Fibroblast of lung (primary cell): Measurements from ENCODE around the gene BUB1B. TPM values are rescaled to one million over a fixed set of nuclear protein-coding genes. Genes with fewer than 3 reads are reported as not detected.

Source experiments
- DNase-seq, 2 donors: peaks; one replicate each; pipeline versions ENCODE4 v3.0.0 to v3.0.0-alpha.2; 2010; ENCODE audit warnings: low read depth in 2 of 2
- H2AFZ ChIP-seq: 2 replicates; pipeline ENCODE4 v1.5.1; 2012; ENCODE audit warnings: low read length, control low read depth, inconsistent platforms
- H3K27ac ChIP-seq: 2 replicates; pipeline ENCODE4 v1.5.1; 2011; ENCODE audit warnings: low read length, control low read depth; ENCODE audit not compliant: insufficient read depth
- H3K27me3 ChIP-seq: 2 replicates; pipeline ENCODE4 v1.5.1; 2011; ENCODE audit warnings: mild to moderate bottlenecking, low read length; ENCODE audit not compliant: control insufficient read depth, insufficient read depth
- H3K36me3 ChIP-seq: 2 replicates; pipeline ENCODE4 v1.5.1; 2011; ENCODE audit warnings: low read length; ENCODE audit not compliant: control insufficient read depth, insufficient read depth
- H3K4me1 ChIP-seq: 2 replicates; pipeline ENCODE4 v1.5.1; 2011; ENCODE audit warnings: low read length; ENCODE audit not compliant: control insufficient read depth, insufficient read depth; ENCODE audit errors: extremely low read depth
- H3K4me2 ChIP-seq: 2 replicates; pipeline ENCODE4 v1.5.1; 2011; ENCODE audit warnings: low read length, control low read depth; ENCODE audit not compliant: insufficient read depth; ENCODE audit errors: extremely low read depth
- H3K4me3 ChIP-seq, 4 experiments: fragments of 200-600 bp in 1 of 4; sonication (generic) in 1 of 4; replicated peaks in 1 of 4; 2 replicates each; pipeline ENCODE4 v1.5.1; 2011 to 2016; ENCODE audit warnings: low read length in 4 of 4, low read depth in 3 of 4, mild to moderate bottlenecking in 3 of 4, control low read depth in 2 of 4, inconsistent platforms in 1 of 4, mixed read lengths in 1 of 4; ENCODE audit not compliant: insufficient read depth in 1 of 4; ENCODE audit errors: control extremely low read depth in 1 of 4
- H3K79me2 ChIP-seq: 2 replicates; pipeline ENCODE4 v1.5.1; 2012; ENCODE audit warnings: mild to moderate bottlenecking, low read length, inconsistent platforms; ENCODE audit not compliant: control insufficient read depth, insufficient read depth
- H3K9ac ChIP-seq: 2 replicates; pipeline ENCODE4 v1.5.1; 2011; ENCODE audit warnings: mild to moderate bottlenecking, low read length, control low read depth; ENCODE audit not compliant: insufficient read depth
- H3K9me3 ChIP-seq: 2 replicates; pipeline ENCODE4 v1.5.1; 2012; ENCODE audit warnings: low read depth, low read length; ENCODE audit not compliant: control insufficient read depth, insufficient read depth
- H4K20me1 ChIP-seq: 2 replicates; pipeline ENCODE4 v1.5.1; 2011; ENCODE audit warnings: low read length; ENCODE audit not compliant: control insufficient read depth, insufficient read depth; ENCODE audit errors: extremely low read depth
- EZH2 ChIP-seq: IDR thresholded peaks from 2 replicates; pipeline ENCODE4 v1.5.1; 2012; ENCODE audit warnings: low read length, control low read depth, mild to moderate bottlenecking; ENCODE audit errors: missing control alignments
- polyA plus RNA-seq, 2 donors: library from polyadenylated mRNA; depleted of rRNA in 1 of 2; stranded (reverse) in 1 of 2; unstranded in 1 of 2; fragments of >200 nt; gene quantifications; 2 replicates each; pipeline ENCODE4 v1.2.1, GENCODE V29; 2011 to 2012; ENCODE audit warnings: missing spikeins in 1 of 2
- total RNA-seq: library from RNA; depleted of rRNA; stranded (reverse); fragments of >200 nt; gene quantifications from 2 replicates; pipeline ENCODE4 v1.2.1, GENCODE V29; 2014
- TF ChIP-seq, protein P1 (sequence below), 2 donors: IDR thresholded peaks in 1 of 2; conservative IDR thresholded peaks in 1 of 2; 1 replicate in 1 of 2; 2 replicates in 1 of 2; pipeline ENCODE4 v1.5.1; 2011 to 2012; ENCODE audit warnings: low read length in 2 of 2, control low read depth in 1 of 2, inconsistent platforms in 1 of 2, low read depth in 1 of 2, mild to moderate bottlenecking in 1 of 2

The BUB1B gene
- total and polyA plus RNA-seq, 2 donors (not counting 1 experiment from before 2014, with no cell fraction given) = 5.4 to 6.9 TPM

DNA sequence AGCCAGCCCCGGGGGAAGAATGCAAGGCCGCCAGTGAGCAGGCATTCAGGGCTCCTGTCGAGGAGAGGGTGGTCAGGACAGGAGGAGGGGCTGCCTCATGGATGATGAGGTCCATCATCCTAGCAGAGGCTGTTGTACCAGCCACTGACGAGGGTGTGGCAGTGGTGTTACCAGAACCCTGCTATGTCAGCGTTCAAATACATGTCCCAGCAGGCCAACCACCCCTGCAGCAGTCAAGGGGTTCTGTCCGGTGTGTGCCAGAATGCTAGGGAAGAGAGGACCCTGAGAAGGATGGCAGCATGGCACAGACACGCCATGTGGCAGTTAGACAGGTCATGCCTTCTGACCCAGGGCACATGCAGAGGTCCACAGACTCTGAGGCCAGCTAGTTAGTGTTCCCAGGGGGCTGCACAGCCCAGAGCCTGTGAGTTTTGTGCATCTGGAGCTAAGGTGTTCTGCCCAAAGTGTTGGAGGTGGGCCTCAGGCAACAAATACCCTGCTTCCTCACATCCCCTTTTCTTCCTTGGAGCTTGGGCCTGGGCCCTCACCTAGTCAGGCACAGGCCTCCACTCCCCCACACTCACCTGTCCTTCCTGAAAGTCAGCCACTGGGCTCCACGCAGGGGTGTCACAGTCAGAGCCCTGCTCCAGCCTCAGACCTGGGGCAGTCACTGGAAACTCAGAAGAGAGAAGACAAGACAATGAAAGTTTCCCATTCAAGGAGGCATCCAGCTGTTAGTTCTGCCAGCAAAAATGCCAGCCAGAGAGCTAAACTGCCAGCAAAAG lies 85.8 kb downstream of the BUB1B start:
- Histone ChIP-seq H3K27ac (no peak overlapping the region), H3K9ac (no peak overlapping the region), H3K4me1 (no peaks in the 10 kb centered on the region), H3K4me3 (no peak overlapping the region), H3K27me3 (peaks cover 17% of the 10 kb centered on the region), H2AFZ (no peak overlapping the region), H3K36me3 (no peaks in the 10 kb centered on the region), H3K4me2 (no peak overlapping the region), H3K79me2 (no peaks in the 10 kb centered on the region), H3K9me3 (no peaks in the 10 kb centered on the region), H4K20me1 (no peaks in the 10 kb centered on the region)
- no peak for DNase-seq
- no peak for TF ChIP-seq EZH2
- TF ChIP-seq, protein P1, sequence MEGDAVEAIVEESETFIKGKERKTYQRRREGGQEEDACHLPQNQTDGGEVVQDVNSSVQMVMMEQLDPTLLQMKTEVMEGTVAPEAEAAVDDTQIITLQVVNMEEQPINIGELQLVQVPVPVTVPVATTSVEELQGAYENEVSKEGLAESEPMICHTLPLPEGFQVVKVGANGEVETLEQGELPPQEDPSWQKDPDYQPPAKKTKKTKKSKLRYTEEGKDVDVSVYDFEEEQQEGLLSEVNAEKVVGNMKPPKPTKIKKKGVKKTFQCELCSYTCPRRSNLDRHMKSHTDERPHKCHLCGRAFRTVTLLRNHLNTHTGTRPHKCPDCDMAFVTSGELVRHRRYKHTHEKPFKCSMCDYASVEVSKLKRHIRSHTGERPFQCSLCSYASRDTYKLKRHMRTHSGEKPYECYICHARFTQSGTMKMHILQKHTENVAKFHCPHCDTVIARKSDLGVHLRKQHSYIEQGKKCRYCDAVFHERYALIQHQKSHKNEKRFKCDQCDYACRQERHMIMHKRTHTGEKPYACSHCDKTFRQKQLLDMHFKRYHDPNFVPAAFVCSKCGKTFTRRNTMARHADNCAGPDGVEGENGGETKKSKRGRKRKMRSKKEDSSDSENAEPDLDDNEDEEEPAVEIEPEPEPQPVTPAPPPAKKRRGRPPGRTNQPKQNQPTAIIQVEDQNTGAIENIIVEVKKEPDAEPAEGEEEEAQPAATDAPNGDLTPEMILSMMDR (conservative IDR thresholded peaks at IDR 0.05 in 1 of 2, IDR thresholded peaks at IDR 0.05 in 1 of 2; ENCODE audit: low read depth in 1 of 2, low read length in 2 of 2) = no peak

DNA sequence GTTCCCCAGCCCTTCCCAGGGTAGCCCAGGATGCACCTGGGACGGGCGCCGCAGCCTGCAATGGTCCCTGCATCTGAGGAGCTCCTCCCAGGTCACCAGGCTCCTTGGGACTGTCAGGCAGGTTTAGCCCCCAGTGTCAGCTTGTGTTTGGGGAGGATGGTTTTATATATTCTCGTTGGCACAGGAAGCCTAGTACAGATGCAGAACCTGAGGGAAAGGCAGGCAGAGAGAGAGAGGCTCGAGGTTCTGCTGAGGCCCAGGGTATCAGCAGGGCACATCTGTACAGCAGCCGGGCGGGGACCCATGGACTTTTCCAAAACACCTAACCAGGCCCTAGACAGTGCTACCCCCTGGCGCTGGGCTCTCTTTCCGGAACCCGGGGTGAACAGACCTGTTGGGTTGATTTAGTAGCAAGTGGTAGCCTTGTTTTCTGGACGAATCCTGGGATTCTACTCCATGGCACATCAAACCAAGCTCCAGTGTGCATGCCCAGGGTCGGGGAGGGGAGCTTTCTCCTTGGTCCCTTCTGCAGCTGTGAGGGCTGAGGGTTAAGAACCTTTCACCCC lies 86.6 kb downstream of the BUB1B start:
- no peak overlapping the region for H3K4me3 ChIP-seq
- no peaks in the 10 kb centered on the region for H3K4me1 ChIP-seq
- H2AFZ ChIP-seq = no peak overlapping the region
- no peaks in the 10 kb centered on the region for H4K20me1 ChIP-seq
- TF ChIP-seq EZH2 = no peak
- TF ChIP-seq, protein P1 (conservative IDR thresholded peaks at IDR 0.05 in 1 of 2, IDR thresholded peaks at IDR 0.05 in 1 of 2; ENCODE audit: low read depth in 1 of 2, low read length in 2 of 2) = no peak
- H3K27me3 ChIP-seq = peaks cover 25% of the 10 kb centered on the region
- no peaks in the 10 kb centered on the region for H3K9me3 ChIP-seq
- no peak overlapping the region for H3K4me2 ChIP-seq
- H3K36me3 ChIP-seq = no peaks in the 10 kb centered on the region
- H3K79me2 ChIP-seq = no peaks in the 10 kb centered on the region
- H3K27ac ChIP-seq = no peak overlapping the region
- DNase-seq = no peak
- H3K9ac ChIP-seq = no peak overlapping the region

DNA sequence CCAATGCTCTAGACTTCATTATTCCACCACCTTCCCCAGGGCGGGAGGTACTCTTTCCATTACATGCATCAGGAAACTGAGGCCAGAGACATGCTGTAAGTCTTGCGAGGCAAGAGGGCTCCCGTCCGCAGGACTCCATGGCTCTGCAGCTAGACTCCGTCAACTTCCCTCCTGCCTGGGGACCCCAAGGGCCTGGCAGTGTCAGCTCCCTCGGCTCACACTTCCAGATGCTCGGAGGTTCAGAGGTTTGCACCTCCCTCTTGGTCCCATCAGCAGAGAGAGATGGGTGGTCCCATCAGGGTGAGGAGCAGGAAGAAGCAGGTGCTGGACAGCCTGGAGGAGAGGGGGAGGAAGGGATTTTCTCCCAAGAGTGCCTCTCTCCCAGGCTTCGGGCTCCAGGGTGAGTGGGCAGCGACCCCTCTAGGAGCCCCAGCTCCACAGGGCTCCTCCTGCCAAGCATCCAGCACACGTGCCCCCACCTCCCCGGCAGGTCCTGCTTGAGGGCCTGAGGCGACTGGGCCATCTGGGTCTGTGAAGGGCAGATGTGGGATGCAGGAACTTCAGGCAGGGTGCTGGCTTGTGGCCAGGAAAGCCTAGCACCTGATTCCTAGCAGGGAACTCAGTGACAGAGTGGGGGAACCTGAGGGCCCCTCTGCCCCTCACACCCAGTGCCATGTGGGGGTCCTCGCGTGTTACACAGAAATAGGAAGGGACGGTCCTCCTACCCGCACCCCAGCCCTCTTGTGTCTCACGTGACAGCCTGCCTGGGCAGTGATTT lies 87.3 kb downstream of the BUB1B start:
- Histone ChIP-seq H3K4me2 (no peak overlapping the region), H2AFZ (no peak overlapping the region), H3K27ac (no peak overlapping the region), H3K9ac (no peak overlapping the region), H3K4me1 (no peaks in the 10 kb centered on the region), H3K36me3 (no peaks in the 10 kb centered on the region), H3K4me3 (no peak overlapping the region), H4K20me1 (no peaks in the 10 kb centered on the region), H3K79me2 (no peaks in the 10 kb centered on the region), H3K27me3 (peaks cover 28% of the 10 kb centered on the region), H3K9me3 (no peaks in the 10 kb centered on the region)
- no peak for DNase-seq
- TF ChIP-seq EZH2 = no peak
- TF ChIP-seq, protein P1 (conservative IDR thresholded peaks at IDR 0.05 in 1 of 2, IDR thresholded peaks at IDR 0.05 in 1 of 2; ENCODE audit: low read depth in 1 of 2, low read length in 2 of 2) = no peak
